IMR-90 (cell line): ENCODE data around the gene SCN4A. TPM values are rescaled to one million over a fixed set of nuclear protein-coding genes. Genes with fewer than 3 reads are reported as not detected.
"Not testable (repeated sequence)": the region's sequence is repeated elsewhere in the genome, so short reads cannot be mapped to it uniquely, and the experiment has no call there.

ENCODE experiments used
- ATAC-seq: fragments of 200-7000 bp; cut with Tn5 transposase; 2 replicates; pipeline ENCODE4 v1.9.1; 2020; ENCODE audit warnings: low read depth, mild to moderate bottlenecking, moderate library complexity
- BruUV-seq: library from RNA; stranded (reverse); fragments of 400-500 nt; replicated peaks from 2 replicates; lab custom pipeline; 2021; lab: Mats Ljungman, UMichigan
- CTCF ChIA-PET: fragments of 300-600 bp; formaldehyde crosslinking; extraction: SDS; loops from one replicate; lab custom pipeline; 2021; ENCODE audit warnings: antibody characterized with exemption; lab: Yijun Ruan, JAX
- POLR2A ChIA-PET: fragments of 300-600 bp; sonication (Branson Sonifier 250); formaldehyde crosslinking; loops from one replicate; lab custom pipeline; 2022; ENCODE audit warnings: antibody characterized with exemption; ENCODE audit not compliant: unreplicated experiment; lab: Charles Lee
- DNase-seq: peaks from one replicate; pipeline ENCODE4 v3.0.0; 2013
- H2AFZ ChIP-seq: replicated peaks from 2 replicates; pipeline ENCODE3; 2013; ENCODE audit warnings: low read length, mild to moderate bottlenecking; ENCODE audit not compliant: poor library complexity
- H2AK5ac ChIP-seq: 2 replicates; pipeline ENCODE4 v1.6.1; 2013; ENCODE audit warnings: low read depth, low read length, inconsistent platforms
- H2AK9ac ChIP-seq: replicated peaks from 2 replicates; pipeline ENCODE3; 2013; ENCODE audit warnings: mild to moderate bottlenecking, low read depth, low read length, moderate library complexity; ENCODE audit not compliant: poor library complexity
- H2BK120ac ChIP-seq: 2 replicates; pipeline ENCODE4 v1.6.1; 2013; ENCODE audit warnings: low read depth, low read length, inconsistent platforms
- H2BK15ac ChIP-seq: 3 replicates; pipeline ENCODE4 v1.6.1; 2013; ENCODE audit warnings: low read depth, low read length, inconsistent platforms
- H2BK20ac ChIP-seq: 2 replicates; pipeline ENCODE4 v1.6.1; 2013; ENCODE audit warnings: low read depth, mild to moderate bottlenecking, inconsistent platforms, low read length, moderate library complexity
- H2BK5ac ChIP-seq: 2 replicates; pipeline ENCODE4 v1.6.1; 2013; ENCODE audit warnings: mild to moderate bottlenecking, low read depth, low read length, inconsistent platforms; ENCODE audit not compliant: poor library complexity, severe bottlenecking
- H3K14ac ChIP-seq: replicated peaks from 2 replicates; pipeline ENCODE4 v1.6.1; 2013; ENCODE audit warnings: low read depth, low read length, inconsistent platforms
- H3K18ac ChIP-seq: 2 replicates; pipeline ENCODE4 v1.6.1; 2013; ENCODE audit warnings: low read depth, low read length, control low read depth
- H3K23ac ChIP-seq: 2 replicates; pipeline ENCODE4 v1.6.1; 2013; ENCODE audit warnings: low read depth, low read length, inconsistent platforms
- H3K27ac ChIP-seq: 2 replicates; pipeline ENCODE4 v1.5.1; 2013; ENCODE audit warnings: mild to moderate bottlenecking, control low read depth, low read length; ENCODE audit not compliant: insufficient read depth
- H3K27me3 ChIP-seq: 2 replicates; pipeline ENCODE4 v1.6.1; 2013; ENCODE audit warnings: low read length; ENCODE audit not compliant: control insufficient read depth, insufficient read depth
- H3K36me3 ChIP-seq: 2 replicates; pipeline ENCODE4 v1.6.1; 2013; ENCODE audit warnings: low read length, mixed read lengths; ENCODE audit not compliant: control insufficient read depth, insufficient read depth
- H3K4ac ChIP-seq: 2 replicates; pipeline ENCODE4 v1.6.1; 2013; ENCODE audit warnings: low read depth, low read length, inconsistent platforms
- H3K4me1 ChIP-seq: 2 replicates; pipeline ENCODE4 v1.6.1; 2013; ENCODE audit warnings: low read length, mixed read lengths; ENCODE audit not compliant: control insufficient read depth, insufficient read depth
- H3K4me2 ChIP-seq: 2 replicates; pipeline ENCODE4 v1.6.1; 2013; ENCODE audit warnings: low read depth, mild to moderate bottlenecking, control low read depth, low read length, moderate library complexity
- H3K4me3 ChIP-seq: 2 replicates; pipeline ENCODE4 v1.5.1; 2013; ENCODE audit warnings: low read depth, mild to moderate bottlenecking, control low read depth, low read length, moderate library complexity; ENCODE audit not compliant: insufficient read depth
- H3K56ac ChIP-seq: 2 replicates; pipeline ENCODE4 v1.6.1; 2013; ENCODE audit warnings: low read length, inconsistent platforms; ENCODE audit not compliant: insufficient read depth; ENCODE audit errors: extremely low read depth
- H3K79me1 ChIP-seq, 2 experiments: 2 replicates each; pipeline ENCODE4 v1.6.1; 2013; ENCODE audit warnings: low read length in 2 of 2, inconsistent platforms in 1 of 2, low read depth in 1 of 2
- H3K9ac ChIP-seq: 2 replicates; pipeline ENCODE4 v1.6.1; 2013; ENCODE audit warnings: low read depth, low read length, control low read depth
- H3K9me1 ChIP-seq: 2 replicates; pipeline ENCODE4 v1.6.1; 2013; ENCODE audit warnings: low read length, inconsistent platforms; ENCODE audit not compliant: insufficient read depth
- H3K9me3 ChIP-seq: 2 replicates; pipeline ENCODE4 v1.6.1; 2013; ENCODE audit warnings: low read length; ENCODE audit not compliant: control insufficient read depth, insufficient read depth
- H4K20me1 ChIP-seq: 2 replicates; pipeline ENCODE4 v1.6.1; 2013; ENCODE audit warnings: low read length, inconsistent platforms; ENCODE audit not compliant: insufficient read depth
- H4K5ac ChIP-seq: 2 replicates; pipeline ENCODE4 v1.6.1; 2013; ENCODE audit warnings: mild to moderate bottlenecking, low read depth, low read length, control low read depth
- H4K8ac ChIP-seq, 2 experiments: 2 replicates each; pipeline ENCODE4 v1.6.1; 2013; ENCODE audit warnings: low read depth in 2 of 2, low read length in 2 of 2, control low read depth in 1 of 2, inconsistent platforms in 1 of 2
- H4K91ac ChIP-seq: 2 replicates; pipeline ENCODE4 v1.6.1; 2013; ENCODE audit warnings: low read depth, low read length, inconsistent platforms; ENCODE audit not compliant: insufficient read depth
- WGBS, 2 experiments: methylation state at CpG; one replicate each; pipeline versions ENCODE4 v1.1.5 to v1.1.7; 2013; ENCODE audit warnings: missing lambda C conversion rate in 2 of 2; ENCODE audit not compliant: insufficient read length in 1 of 2; ENCODE audit errors: extremely low coverage in 2 of 2; 5-methylcytosine and 5-hydroxymethylcytosine counted together
- dilution Hi-C: fragments of 300-500 bp; cut with HindIII; formaldehyde crosslinking; loops from one replicate; pipeline ENCODE4 v1.14.3; 2018; ENCODE audit warnings: low sequenced_read_pairs; ENCODE audit not compliant: unreplicated experiment
- in situ Hi-C: fragments of 300-500 bp; cut with MboI; formaldehyde crosslinking; loops from 3 replicates; pipeline ENCODE4 v1.14.3; 2019; ENCODE audit warnings: low sequenced_read_pairs, inconsistent platforms, mixed read lengths
- intact Hi-C: fragments of 100-400 bp; cut with micrococcal nuclease; formaldehyde crosslinking; loops from 2 replicates; pipeline ENCODE4 v1.10.0; 2022
- polyA plus RNA-seq, 3 experiments: library from polyadenylated mRNA; depleted of rRNA; stranded (reverse); fragments of >200 nt; gene quantifications; 2 replicates each; pipeline ENCODE4 v1.2.3, GENCODE V29; 2012; ENCODE audit warnings: low replicate concordance in 1 of 3
- total RNA-seq: library from RNA; depleted of rRNA; stranded (reverse); fragments of >200 nt; gene quantifications from 2 replicates; pipeline ENCODE4 v1.2.3, GENCODE V29; 2012

Gene SCN4A
- total and polyA plus RNA-seq, 2 of the 4 experiments (the other 2 are of a cell fraction) = not detected

GRCh38 chr17:64007089-64007837, 34.5 kb upstream of the SCN4A start:
- H3K56ac ChIP-seq, H3K4me1 ChIP-seq, H2AK9ac ChIP-seq, H2AFZ ChIP-seq, H3K4ac ChIP-seq, DNase-seq, ATAC-seq, H2BK20ac ChIP-seq, H3K9me3 ChIP-seq, H4K91ac ChIP-seq, H2BK120ac ChIP-seq, H3K18ac ChIP-seq, POLR2A ChIA-PET, H4K8ac ChIP-seq, H3K4me2 ChIP-seq, CTCF ChIA-PET, H3K36me3 ChIP-seq, intact Hi-C loops, H3K79me1 ChIP-seq, H3K14ac ChIP-seq, H3K23ac ChIP-seq, H3K9me1 ChIP-seq, H2AK5ac ChIP-seq, H4K5ac ChIP-seq, in situ Hi-C loops, H2BK15ac ChIP-seq, BruUV-seq, H4K20me1 ChIP-seq, H3K27ac ChIP-seq, H3K4me3 ChIP-seq, H2BK5ac ChIP-seq, dilution Hi-C loops, H3K9ac ChIP-seq: not testable (repeated sequence)
- peaks cover 16% of the 10 kb centered on the region for H3K27me3 ChIP-seq
- WGBS, 2 experiments = 86% methylated on average over 1 of the region's 5 CpGs; no CpG with 5 or more reads in 1 of the 2 experiments
